ENCODE results near the gene VAPA.

VAPA gene

GRCh38 chr18:9913526-9914333 is at the start of gene VAPA:
VAPA (plus strand) TSS chr18:9914016; CDS start chr18:9914257, 241 bp downstream.
- peak; percentile 84 to 89 for DNase-seq (ENCODE audit: low read depth in 2 of 2)

GRCh38 chr18:9865764-9866490 is 47.9 kb upstream of the VAPA start:
- no peak for DNase-seq (ENCODE audit: low read depth in 2 of 2)

- DNase-seq (ENCODE audit: low read depth in 2 of 2): no peak
Measured at GRCh38 chr18:9866627-9867026, 47.2 kb upstream of the VAPA start.

GRCh38 chr18:9867071-9867594 is 46.7 kb upstream of the VAPA start:
- DNase-seq (ENCODE audit: low read depth in 2 of 2): no peak

- DNase-seq (ENCODE audit: low read depth in 2 of 2): no peak
Measured at GRCh38 chr18:9868857-9869714, 44.7 kb upstream of the VAPA start.

GRCh38 chr18:9869715-9870430 is 43.9 kb upstream of the VAPA start:
- DNase-seq (ENCODE audit: low read depth in 2 of 2): no peak

GRCh38 chr18:9870431-9871008 is 43.3 kb upstream of the VAPA start:
- DNase-seq (ENCODE audit: low read depth in 2 of 2): no peak

- DNase-seq (ENCODE audit: low read depth in 2 of 2): no peak
Measured at GRCh38 chr18:9871244-9871746, 42.5 kb upstream of the VAPA start.

- no peak for DNase-seq (ENCODE audit: low read depth in 2 of 2)
Measured at GRCh38 chr18:9872823-9873222, 41.0 kb upstream of the VAPA start.

GRCh38 chr18:9874728-9875127 is 39.1 kb upstream of the VAPA start:
- DNase-seq (ENCODE audit: low read depth in 2 of 2): no peak

- DNase-seq (ENCODE audit: low read depth in 2 of 2): no peak
Measured at GRCh38 chr18:9876212-9876866, 37.5 kb upstream of the VAPA start.

- DNase-seq (ENCODE audit: low read depth in 2 of 2): no peak
Measured at GRCh38 chr18:9876867-9877654, 36.8 kb upstream of the VAPA start.

- no peak for DNase-seq (ENCODE audit: low read depth in 2 of 2)
Measured at GRCh38 chr18:9877655-9878014, 36.2 kb upstream of the VAPA start.

GRCh38 chr18:9878095-9878494 is 35.7 kb upstream of the VAPA start:
- DNase-seq (ENCODE audit: low read depth in 2 of 2): no peak

GRCh38 chr18:9878783-9879242 is 35.0 kb upstream of the VAPA start:
- no peak for DNase-seq (ENCODE audit: low read depth in 2 of 2)

- DNase-seq (ENCODE audit: low read depth in 2 of 2): no peak
Measured at GRCh38 chr18:9884090-9884489, 29.7 kb upstream of the VAPA start.

- DNase-seq (ENCODE audit: low read depth in 2 of 2): no peak
Measured at GRCh38 chr18:9884532-9885140, 29.2 kb upstream of the VAPA start.

- DNase-seq (ENCODE audit: low read depth in 2 of 2): no peak
Measured at GRCh38 chr18:9885170-9886004, 28.4 kb upstream of the VAPA start, which contains the start of gene TXNDC2. TXNDC2 (plus strand) TSS chr18:9885973; CDS start chr18:9886681, 708 bp downstream.

Measured in stimulated activated CD4-positive, alpha-beta T cell treated with anti-CD3 and anti-CD28 coated beads, Interleukin-1b, Interleukin-23, amount 100 ng/mL, for 4 hours (primary cell).